Measurements from ENCODE around the gene CCDC183.
"Not testable (repeated sequence)": the region's sequence is repeated elsewhere in the genome, so short reads cannot be mapped to it uniquely, and the experiment has no call there.

The CCDC183 gene

DNA sequence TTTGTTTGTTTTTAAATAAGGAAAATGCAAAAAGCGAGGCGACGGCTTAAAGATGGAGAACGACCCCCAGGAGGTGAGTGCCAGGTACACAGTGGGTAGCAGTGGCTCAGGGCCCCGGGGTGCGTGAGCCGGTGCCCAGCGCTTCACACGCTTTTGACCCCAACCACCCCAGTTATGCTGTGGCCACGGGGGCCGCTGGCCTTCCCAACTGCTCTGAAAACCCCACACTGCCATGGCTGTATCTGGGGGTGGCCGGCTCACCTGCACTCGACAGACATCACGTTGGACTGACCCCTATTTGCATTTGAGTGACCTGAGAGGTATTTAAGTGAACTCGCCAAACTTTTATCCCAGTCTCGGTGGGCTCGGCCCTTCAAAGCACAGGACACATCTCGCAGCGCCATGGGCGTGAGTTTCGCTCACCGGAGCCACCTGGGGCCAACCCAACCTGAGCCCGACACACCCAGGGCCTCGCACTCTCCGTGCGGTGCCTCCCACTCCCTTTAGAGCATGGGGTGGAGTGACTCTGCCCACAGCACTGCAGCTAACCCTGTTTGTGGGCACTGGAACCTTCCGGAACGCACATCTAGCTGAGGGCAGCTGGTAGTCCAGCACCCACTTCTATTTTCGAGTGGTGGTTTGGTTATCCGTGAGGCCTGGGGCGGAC lies 32.5 kb downstream of the CCDC183 start:
- TF ChIP-seq POLR2A (IDR thresholded peaks at IDR 0.05; ENCODE audit: low read depth, low read length): no peak
- no peak for FAIRE-seq
- DNase-seq (ENCODE audit: insufficient read length, low spot score): no peak

DNA sequence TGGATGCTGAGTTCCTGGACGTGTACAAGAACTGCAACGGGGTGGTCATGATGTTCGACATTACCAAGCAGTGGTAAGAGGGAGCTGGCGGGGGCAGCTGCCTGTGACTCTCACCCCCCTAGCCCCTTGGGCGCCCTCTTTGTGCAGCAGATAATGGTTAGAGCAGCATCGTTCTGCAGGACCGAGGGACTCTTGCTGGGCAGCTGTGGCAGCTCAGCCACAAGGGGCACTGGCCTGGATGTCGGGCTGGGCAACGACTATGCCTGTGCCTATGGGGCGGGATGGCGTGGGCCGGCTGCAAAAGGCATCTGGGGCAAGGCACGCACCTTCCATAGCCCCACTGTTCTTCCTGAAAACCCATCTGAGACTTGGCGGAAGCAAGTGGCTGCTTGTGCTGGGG lies 33.3 kb downstream of the CCDC183 start:
- no peak for FAIRE-seq
- no peak for TF ChIP-seq POLR2A (IDR thresholded peaks at IDR 0.05; ENCODE audit: low read depth, low read length)
- DNase-seq (ENCODE audit: insufficient read length, low spot score): no peak

DNA sequence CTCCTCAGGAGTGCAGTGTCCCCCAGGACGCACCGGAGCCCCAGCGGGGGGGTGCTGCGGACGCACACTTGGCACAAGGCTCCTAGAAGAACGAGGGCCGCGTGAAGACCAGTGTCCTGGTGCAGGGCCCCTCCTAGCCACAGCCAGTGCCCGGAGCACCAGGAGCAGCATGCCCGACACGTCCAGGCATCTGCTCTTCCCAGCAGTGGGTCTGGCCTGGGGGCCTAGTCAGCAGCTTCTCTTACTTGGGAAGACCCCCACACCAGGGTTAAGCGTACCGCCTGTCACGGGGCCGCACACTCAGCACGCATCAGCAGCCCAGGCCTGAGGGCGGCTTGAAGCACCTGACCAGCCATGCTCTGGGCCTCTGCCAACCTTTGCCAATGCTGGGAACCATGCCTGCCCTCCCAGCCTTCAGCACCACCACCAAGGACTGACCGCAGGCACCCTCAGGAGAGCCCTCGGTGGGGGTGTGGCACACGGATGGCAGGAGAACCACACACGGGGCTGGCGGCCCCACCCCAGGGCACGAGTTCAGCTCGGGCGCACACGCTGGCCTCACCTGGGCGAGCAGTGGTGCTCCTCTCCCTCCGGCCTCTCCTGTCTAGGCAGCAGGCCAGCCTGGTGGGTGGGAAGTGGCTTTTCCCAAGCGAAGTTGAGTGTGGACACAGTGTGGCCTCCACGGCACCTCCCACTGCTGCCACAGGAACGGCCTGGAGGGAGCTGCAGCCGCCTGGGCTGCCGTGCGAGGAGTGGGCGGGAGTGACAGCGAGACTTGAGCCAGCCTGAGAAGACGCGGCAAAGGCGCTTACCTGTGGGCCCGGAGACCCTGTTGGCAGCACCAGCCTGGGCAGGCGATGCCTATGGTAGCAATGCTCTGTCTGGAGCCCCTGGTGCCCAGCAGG lies 34.1 kb downstream of the CCDC183 start:
- no peak for TF ChIP-seq POLR2A (IDR thresholded peaks at IDR 0.05; ENCODE audit: low read depth, low read length)
- no peak for DNase-seq (ENCODE audit: insufficient read length, low spot score)
- FAIRE-seq: no peak

DNA sequence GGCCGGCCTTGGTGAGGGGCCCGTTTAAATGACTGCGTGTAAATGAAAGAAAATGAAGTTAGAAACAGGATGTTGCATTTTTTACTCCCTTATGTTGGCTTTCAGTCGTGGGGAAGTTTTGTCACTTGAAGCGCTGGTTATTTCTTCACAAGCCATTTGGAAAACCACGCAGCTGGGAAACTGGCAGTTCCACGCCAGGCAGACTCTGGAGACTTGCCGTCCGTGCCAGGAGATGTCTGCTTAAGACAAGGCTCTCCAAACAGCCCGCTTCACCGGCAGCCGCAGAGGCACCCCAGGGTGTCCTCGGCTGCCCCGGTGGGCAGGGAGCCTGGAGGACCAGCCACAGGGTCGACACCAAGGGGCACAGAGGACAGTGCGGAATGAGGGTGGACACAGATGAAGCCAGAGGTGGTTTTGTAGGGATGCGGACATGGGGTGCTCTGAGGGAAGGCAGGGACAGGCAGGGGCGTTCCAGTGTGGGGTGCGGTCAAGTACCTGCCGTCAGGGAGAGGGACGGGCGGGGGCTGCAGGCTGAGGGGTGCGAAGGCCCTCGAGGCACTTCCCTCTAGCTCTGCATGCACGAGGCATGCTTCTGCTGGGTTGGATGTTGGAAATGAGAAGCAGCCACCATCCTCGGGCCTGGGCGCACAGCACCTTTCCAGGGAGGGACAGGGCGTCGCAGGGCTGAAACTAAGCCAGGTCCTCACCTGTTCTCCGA lies 35.0 kb downstream of the CCDC183 start:
- DNase-seq (ENCODE audit: insufficient read length, low spot score) (no peak), FAIRE-seq (no peak)
- no peak for TF ChIP-seq POLR2A (IDR thresholded peaks at IDR 0.05; ENCODE audit: low read depth, low read length)

DNA sequence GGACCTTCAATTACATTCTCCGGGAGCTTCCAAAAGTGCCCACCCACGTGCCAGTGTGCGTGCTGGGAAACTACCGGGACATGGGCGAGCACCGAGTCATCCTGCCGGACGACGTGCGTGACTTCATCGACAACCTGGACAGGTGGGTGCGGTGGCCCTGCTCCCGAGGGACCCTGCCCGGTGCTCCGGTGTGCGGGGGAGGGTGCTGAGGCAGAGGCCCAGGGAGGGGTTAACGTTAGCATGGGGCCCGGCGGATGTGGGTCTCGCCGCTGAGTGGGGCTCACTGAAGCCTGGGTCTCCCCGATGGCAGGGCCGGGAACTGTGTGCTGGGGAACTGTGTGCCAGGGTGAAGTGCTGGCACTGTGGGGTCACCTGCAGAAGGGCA lies 35.6 kb downstream of the CCDC183 start:
- TF ChIP-seq POLR2A (IDR thresholded peaks at IDR 0.05; ENCODE audit: low read depth, low read length): no peak
- FAIRE-seq (no peak), DNase-seq (ENCODE audit: insufficient read length, low spot score) (no peak)

DNA sequence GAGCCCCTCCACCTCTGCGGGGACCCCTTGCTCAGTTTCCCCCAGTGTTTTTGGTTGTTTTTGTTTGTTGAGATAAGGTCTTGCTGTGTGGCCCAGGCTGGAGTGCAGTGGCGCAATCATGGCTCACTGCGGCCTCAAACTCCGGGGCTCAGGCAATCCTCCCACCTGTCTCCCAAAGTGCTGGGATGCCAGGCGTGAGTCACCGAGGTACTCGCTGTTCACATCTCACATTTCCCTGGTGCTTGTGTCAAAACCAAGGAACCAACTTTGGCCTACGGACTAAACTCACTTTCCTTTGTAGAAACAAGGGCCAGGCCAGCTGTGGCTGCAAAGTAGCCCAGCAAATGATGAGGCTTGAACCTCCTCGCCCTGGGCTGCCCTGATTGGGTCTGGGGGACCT lies 36.4 kb downstream of the CCDC183 start:
- no peak for TF ChIP-seq POLR2A (IDR thresholded peaks at IDR 0.05; ENCODE audit: low read depth, low read length)
- FAIRE-seq (no peak), DNase-seq (ENCODE audit: insufficient read length, low spot score) (no peak)

DNA sequence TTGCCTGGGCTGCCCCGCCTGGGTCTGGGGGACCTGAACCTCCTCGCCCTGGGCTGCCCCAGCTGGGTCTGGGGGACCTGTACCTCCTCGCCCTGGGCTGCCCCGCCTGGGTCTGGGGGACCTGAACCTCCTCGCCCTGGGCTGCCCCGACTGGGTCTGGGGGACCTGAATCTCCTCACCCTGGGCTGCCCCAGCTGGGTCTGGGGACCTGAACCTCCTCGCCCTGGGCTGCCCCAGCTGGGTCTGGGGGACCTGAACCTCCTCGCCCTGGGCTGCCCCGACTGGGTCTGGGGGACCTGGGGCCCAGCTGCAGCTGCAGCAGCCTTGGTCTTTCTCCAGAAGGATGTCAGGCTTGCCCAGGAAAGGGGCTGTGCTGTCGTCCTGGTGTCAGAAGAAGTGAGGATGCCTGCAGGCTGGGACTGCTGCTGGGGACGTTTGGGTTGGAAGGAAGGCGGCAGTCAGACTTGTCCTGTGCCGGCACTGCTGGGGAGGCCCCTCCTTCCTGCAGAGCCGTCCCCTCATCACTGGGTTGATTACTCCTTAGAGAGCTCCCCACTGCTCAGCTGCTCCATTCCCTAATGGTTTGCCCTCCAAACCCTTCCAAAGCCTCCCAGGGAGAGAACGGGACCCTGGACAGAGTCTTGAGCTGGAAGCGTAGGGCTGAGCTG lies 37.4 kb downstream of the CCDC183 start:
- not testable (repeated sequence) for DNase-seq (ENCODE audit: insufficient read length, low spot score); FAIRE-seq

DNA sequence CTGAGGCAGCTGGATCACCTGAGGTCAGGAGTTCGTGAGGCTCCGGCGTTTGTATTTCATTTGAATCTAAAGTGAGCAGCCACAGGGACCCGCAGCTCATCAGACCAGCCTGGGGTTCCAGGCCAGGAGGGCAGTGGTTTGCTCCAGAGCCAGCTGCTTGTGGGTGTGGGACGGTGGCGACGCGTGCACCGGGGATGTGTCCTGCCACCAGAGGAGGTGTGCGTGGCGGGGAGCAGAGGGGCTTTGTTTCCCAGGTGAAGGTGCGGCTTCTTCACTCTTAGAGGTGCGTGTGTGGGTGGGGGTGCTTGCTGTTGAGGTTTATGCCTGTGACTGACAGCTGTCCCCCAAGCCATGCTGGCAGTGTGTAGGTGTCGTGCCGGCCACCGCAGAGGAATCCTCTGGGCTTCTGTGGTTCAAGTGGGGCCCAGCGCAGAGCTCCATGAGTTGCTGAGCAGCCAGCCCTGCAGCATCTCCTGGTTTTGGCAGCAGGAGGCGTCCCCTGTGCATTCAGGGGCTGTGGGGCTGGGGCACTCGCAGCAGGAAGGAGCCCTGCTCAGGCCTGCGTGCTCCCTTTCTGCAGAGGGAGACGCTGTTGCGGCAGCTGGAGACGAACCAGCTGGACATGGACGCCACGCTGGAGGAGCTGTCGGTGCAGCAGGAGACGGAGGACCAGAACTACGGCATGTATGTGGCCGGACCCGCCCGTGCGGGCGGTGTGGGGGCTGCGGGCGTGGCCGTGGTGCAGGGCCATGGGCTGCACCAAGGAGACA lies 39.2 kb downstream of the CCDC183 start:
- TF ChIP-seq POLR2A (IDR thresholded peaks at IDR 0.05; ENCODE audit: low read depth, low read length): no peak
- FAIRE-seq (no peak), DNase-seq (ENCODE audit: insufficient read length, low spot score) (no peak)

DNA sequence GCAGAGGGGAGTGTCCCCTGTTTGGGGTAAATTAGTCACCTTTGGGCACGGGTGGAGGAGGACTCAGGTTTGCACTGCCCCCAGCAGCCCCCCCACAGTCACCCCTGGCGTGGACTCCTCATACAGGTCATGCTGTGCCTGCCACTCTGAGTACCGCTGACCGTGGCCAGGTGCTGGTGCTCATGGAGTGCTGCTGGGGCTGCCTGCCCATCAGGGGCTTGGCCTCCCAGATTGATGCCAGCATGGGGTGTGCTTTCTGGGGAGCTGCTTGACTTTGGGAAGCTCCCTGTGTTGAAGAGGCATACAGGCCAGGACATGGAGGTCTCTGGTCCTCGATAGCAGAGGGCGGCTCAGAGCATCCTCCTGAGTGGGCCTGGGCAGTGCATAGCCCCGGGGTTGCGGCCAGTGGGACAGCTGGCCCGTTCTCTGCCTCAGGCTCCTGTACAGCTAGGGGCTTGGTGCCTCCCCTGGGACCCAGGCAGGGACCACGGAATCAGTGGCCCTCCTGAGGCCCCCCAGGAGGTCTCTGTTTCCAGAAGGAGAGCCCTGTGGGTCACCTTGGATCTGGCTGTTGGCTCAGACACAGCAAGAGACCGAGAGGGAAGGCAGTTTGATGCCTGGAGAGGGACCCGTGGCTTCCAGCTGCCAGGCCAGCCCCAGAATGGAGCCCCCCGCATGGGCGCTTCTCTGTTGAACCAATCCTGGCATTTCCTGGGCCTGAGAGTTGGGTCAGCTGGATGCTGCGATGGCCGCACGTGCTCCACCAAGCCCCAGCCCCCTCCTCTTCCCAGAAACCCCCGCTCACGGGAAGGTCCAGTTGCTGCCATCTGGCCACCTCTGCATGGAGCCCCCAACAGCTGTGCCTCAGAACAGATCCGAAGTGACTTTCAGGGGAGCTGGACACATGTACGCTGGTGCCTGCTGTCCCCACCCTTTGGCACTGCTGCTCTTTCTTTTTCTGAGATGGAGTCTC lies 40.1 kb downstream of the CCDC183 start:
- FAIRE-seq (no peak), DNase-seq (ENCODE audit: insufficient read length, low spot score) (no peak)
- TF ChIP-seq POLR2A (IDR thresholded peaks at IDR 0.05; ENCODE audit: low read depth, low read length): no peak

DNA sequence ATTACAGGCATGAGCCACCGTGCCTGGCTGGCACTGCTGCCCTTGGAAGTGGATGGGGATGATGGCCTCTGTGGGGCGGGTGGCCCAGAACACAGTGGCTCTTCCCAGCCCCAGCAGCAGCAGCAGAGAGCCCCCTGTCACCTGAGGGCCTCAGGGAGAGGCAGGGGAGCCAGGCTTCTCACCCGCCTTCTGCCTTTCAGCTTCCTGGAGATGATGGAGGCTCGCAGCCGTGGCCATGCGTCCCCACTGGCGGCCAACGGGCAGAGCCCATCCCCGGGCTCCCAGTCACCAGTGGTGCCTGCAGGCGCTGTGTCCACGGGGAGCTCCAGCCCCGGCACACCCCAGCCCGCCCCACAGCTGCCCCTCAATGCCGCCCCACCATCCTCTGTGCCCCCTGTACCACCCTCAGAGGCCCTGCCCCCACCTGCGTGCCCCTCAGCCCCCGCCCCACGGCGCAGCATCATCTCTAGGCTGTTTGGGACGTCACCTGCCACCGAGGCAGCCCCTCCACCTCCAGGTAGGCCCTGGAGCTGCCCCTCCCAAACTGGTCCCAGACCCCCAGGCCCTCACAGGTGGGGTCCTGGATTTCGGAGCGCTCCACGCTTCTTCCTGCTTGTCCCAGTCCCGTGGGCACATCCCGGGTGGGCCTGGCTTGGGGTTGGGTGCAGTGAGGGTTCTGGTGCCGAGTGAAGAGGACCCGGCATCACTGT lies 41.2 kb downstream of the CCDC183 start:
- TF ChIP-seq POLR2A (IDR thresholded peaks at IDR 0.05; ENCODE audit: low read depth, low read length): no peak
- FAIRE-seq: no peak
- no peak for DNase-seq (ENCODE audit: insufficient read length, low spot score)

DNA sequence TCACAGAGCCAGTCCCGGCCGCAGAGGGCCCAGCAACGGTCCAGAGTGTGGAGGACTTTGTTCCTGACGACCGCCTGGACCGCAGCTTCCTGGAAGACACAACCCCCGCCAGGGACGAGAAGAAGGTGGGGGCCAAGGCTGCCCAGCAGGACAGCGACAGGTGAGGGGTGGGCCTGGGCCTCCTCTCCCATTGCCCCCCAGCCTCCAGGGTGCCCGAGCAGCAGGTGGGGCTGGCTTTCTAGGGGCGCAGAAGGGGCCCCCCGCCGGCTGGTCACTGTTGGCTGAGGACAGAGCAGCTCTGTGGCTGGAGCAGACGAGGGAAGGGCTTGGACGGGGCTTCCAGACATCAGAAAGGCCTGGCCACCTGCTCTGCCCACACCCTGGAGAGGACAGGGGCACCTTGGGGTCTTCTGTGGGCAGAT lies 41.7 kb downstream of the CCDC183 start:
- not testable (repeated sequence) for DNase-seq (ENCODE audit: insufficient read length, low spot score); FAIRE-seq
